Smooth muscle cell of the umbilical artery (primary cell): ENCODE measurements around the gene FBXO28. TPM values are rescaled to one million over a fixed set of nuclear protein-coding genes. Genes with fewer than 3 reads are reported as not detected.

Experiments
- total RNA-seq: library from RNA; depleted of rRNA; stranded (reverse); fragments of >200 nt; gene quantifications from 2 replicates; pipeline ENCODE4 v1.2.3, GENCODE V29; 2014

The FBXO28 gene
- total RNA-seq = 32.1 and 38.4 TPM in 2 replicates

GRCh38 chr1:224113918-224114786, at the start of gene FBXO28:
Gene FBXO28 (plus strand): TSS chr1:224114111. CDS start chr1:224114130, 19 bp downstream.

GRCh38 chr1:224182866-224183590, 69.1 kb downstream of the FBXO28 start, which contains the start of gene DEGS1:
Gene DEGS1 (plus strand): TSS chr1:224183240. CDS start chr1:224183337, 97 bp downstream.

Other genes starting within 250 kb of the FBXO28 start
- gene DEGS1, start 69.1 kb downstream of the FBXO28 start, total RNA-seq = 118 and 165 TPM in 2 replicates
- 29.1 and 34.0 TPM in 2 replicates for gene NVL, start 216.1 kb downstream of the FBXO28 start, total RNA-seq
- gene CNIH4, start 242.8 kb downstream of the FBXO28 start, total RNA-seq = 64.8 and 108 TPM in 2 replicates